ENCODE data around the gene ZNF614. TPM values are rescaled to one million over a fixed set of nuclear protein-coding genes. Genes with fewer than 3 reads are reported as not detected.

ZNF614 gene
- total RNA-seq (2021; ENCODE audit: unreplicated experiment) (4.1 TPM), Bru-seq, nascent RNA (percentile 71 among the genes with signal in this experiment), BruChase-seq, experiment 1, labeled RNA remaining after a 2-hour chase (percentile 80 among the genes with signal in this experiment), BruChase-seq, experiment 2, labeled RNA remaining after a 6-hour chase (percentile 65 among the genes with signal in this experiment)
- polyA plus RNA-seq (2012; ENCODE audit: insufficient read length): 2.6 TPM
- long read RNA-seq, full-length matches to known transcripts: 16 of 17 reads
- long read RNA-seq, partial matches to known transcripts: 0 of 17 reads
- long read RNA-seq, other reads (novel, unspliced or antisense): 1 of 17 reads

DNA sequence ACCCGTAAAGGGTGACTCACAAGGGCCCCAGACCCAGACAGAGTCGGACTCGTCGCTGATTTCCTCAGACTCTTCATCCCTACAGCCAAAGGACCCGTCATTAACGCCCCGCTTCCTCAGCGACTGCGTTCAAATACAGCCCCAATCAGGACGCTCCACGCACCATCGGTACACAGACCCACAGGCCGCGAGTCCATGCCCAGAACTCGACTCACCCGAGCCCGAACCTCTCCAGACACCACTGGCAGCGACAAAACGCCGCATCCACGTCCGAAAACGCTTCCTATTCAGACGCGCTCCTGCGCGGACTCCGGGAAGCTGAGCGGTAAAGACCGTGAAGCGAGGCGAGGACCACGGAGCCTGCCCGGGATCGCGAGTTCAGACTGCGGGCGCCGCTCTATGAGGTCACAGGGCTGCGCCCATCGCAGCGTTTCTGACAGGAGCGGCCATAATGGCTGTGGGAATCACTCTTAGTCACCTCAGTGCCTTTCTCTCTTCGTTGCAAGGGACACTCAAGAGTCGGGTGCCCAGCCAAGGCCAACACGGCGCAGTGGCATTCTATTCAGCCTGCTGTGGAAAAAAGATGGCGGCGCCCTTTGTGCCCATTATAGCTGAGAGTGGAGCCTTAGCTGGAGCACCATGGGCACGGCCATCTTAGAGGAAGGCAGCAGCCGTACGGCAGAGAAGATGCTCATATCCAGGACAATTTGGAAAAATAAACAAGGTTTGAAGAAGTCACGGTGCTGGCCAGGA is at the start of gene ZNF614:
ZNF614 (minus strand) TSS at position 353 of the 753 bp plus-strand sequence. CDS start 2,634 bp downstream, outside the sequence.
- DNase-seq (ENCODE audit: low read depth, low spot score) (peak; percentile 43), ATAC-seq (peak; percentile 98)
- Histone ChIP-seq H3K36me3 (ENCODE audit: control insufficient read depth, insufficient read depth, low read length) (peaks cover 3% of the 10 kb centered on the region; the same call in 1 of the 2 replicates), H3K27ac (ENCODE audit: low read length) (peak within 1 kb of the TSS; percentile 88), H3K27me3 (ENCODE audit: control insufficient read depth, insufficient read depth, low read length) (no peaks in the 10 kb centered on the region), H3K4me3 (ENCODE audit: low read depth in 2 of 2, low read length in 2 of 2) (peak within 1 kb of the TSS; percentile 82 to 93), H3K9me3 (ENCODE audit: control insufficient read depth, insufficient read depth, low read depth, low read length) (peaks cover 40% of the 10 kb centered on the region; the same call in 1 of the 2 replicates), H3K4me1 (ENCODE audit: control insufficient read depth, insufficient read depth, low read length) (no peaks in the 10 kb centered on the region)
- no TSS peak for BruUV-seq (replicated peaks)
- peak; percentile 74; the same call in 1 of the 2 replicates for TF ChIP-seq SIN3A (IDR thresholded peaks at IDR 0.05; ENCODE audit: borderline replicate concordance, insufficient read depth, low read depth, low read length)
- peak; percentile 76; the same call in 1 of the 2 replicates for TF ChIP-seq POLR2AphosphoS5 (IDR thresholded peaks at IDR 0.05; ENCODE audit: low read depth, low read length)
- TF ChIP-seq, protein P1, sequence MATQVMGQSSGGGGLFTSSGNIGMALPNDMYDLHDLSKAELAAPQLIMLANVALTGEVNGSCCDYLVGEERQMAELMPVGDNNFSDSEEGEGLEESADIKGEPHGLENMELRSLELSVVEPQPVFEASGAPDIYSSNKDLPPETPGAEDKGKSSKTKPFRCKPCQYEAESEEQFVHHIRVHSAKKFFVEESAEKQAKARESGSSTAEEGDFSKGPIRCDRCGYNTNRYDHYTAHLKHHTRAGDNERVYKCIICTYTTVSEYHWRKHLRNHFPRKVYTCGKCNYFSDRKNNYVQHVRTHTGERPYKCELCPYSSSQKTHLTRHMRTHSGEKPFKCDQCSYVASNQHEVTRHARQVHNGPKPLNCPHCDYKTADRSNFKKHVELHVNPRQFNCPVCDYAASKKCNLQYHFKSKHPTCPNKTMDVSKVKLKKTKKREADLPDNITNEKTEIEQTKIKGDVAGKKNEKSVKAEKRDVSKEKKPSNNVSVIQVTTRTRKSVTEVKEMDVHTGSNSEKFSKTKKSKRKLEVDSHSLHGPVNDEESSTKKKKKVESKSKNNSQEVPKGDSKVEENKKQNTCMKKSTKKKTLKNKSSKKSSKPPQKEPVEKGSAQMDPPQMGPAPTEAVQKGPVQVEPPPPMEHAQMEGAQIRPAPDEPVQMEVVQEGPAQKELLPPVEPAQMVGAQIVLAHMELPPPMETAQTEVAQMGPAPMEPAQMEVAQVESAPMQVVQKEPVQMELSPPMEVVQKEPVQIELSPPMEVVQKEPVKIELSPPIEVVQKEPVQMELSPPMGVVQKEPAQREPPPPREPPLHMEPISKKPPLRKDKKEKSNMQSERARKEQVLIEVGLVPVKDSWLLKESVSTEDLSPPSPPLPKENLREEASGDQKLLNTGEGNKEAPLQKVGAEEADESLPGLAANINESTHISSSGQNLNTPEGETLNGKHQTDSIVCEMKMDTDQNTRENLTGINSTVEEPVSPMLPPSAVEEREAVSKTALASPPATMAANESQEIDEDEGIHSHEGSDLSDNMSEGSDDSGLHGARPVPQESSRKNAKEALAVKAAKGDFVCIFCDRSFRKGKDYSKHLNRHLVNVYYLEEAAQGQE (IDR thresholded peaks at IDR 0.05; ENCODE audit: insufficient read depth in 1 of 2, low read depth in 2 of 2, low read length in 1 of 2): no peak
- peak; percentile 63 for TF ChIP-seq TCF7L2 (IDR thresholded peaks at IDR 0.05; ENCODE audit: low read depth, low read length)
- intact Hi-C loops (cut with micrococcal nuclease; ENCODE audit: unreplicated experiment) (no loop called here), in situ Hi-C loops (cut with HindIII; ENCODE audit: low pct_unique_long_range_greater_than_20kb, low sequenced_read_pairs) (no loop called here)
- ChIA-PET CTCF (no interaction called here), POLR2A (no interaction called here)

DNA sequence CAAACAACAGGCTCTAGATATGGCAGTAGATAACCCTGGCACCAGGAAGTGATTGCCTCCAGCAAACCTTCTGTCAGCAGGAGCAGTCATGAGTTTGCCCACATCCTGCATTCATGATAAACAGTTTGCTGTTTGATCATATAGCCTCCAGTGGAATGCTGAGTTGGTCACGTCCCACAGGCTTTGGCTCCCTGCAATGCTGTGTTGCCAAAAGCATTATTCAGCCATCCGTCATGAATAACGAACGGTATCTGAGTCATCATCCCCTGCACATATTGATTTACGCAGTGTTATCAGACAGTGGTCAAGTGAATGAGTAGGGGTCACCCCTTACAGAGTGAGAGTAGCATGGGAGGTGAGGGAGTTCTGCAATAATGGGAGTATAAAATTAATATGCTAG is 42.3 kb upstream of the ZNF614 start:
- Histone ChIP-seq H3K27me3 (ENCODE audit: control insufficient read depth, insufficient read depth, low read length) (no peaks in the 10 kb centered on the region), H3K36me3 (ENCODE audit: control insufficient read depth, insufficient read depth, low read length) (0 out of 2 replicates have a peak, but pooled peaks cover 2% of the 10 kb centered on the region), H3K27ac (ENCODE audit: low read length) (no peak overlapping the region), H3K9me3 (ENCODE audit: control insufficient read depth, insufficient read depth, low read depth, low read length) (peaks cover 55% of the 10 kb centered on the region), H3K4me1 (ENCODE audit: control insufficient read depth, insufficient read depth, low read length) (no peaks in the 10 kb centered on the region), H3K4me3 (ENCODE audit: low read depth in 2 of 2, low read length in 2 of 2) (no peak overlapping the region)
- ChIA-PET CTCF (no interaction called here), POLR2A (no interaction called here)
- TF ChIP-seq SIN3A (IDR thresholded peaks at IDR 0.05; ENCODE audit: borderline replicate concordance, insufficient read depth, low read depth, low read length): no peak
- TF ChIP-seq, protein P2, sequence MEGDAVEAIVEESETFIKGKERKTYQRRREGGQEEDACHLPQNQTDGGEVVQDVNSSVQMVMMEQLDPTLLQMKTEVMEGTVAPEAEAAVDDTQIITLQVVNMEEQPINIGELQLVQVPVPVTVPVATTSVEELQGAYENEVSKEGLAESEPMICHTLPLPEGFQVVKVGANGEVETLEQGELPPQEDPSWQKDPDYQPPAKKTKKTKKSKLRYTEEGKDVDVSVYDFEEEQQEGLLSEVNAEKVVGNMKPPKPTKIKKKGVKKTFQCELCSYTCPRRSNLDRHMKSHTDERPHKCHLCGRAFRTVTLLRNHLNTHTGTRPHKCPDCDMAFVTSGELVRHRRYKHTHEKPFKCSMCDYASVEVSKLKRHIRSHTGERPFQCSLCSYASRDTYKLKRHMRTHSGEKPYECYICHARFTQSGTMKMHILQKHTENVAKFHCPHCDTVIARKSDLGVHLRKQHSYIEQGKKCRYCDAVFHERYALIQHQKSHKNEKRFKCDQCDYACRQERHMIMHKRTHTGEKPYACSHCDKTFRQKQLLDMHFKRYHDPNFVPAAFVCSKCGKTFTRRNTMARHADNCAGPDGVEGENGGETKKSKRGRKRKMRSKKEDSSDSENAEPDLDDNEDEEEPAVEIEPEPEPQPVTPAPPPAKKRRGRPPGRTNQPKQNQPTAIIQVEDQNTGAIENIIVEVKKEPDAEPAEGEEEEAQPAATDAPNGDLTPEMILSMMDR (IDR thresholded peaks at IDR 0.05): no peak
- no peak for TF ChIP-seq TCF7L2 (IDR thresholded peaks at IDR 0.05; ENCODE audit: low read depth, low read length)
- no peak for TF ChIP-seq POLR2AphosphoS5 (IDR thresholded peaks at IDR 0.05; ENCODE audit: low read depth, low read length)
- TF ChIP-seq, protein P1 (IDR thresholded peaks at IDR 0.05; ENCODE audit: insufficient read depth in 1 of 2, low read depth in 2 of 2, low read length in 1 of 2): no peak
- no peak for ATAC-seq
- intact Hi-C loops (cut with micrococcal nuclease; ENCODE audit: unreplicated experiment) (no loop called here), in situ Hi-C loops (cut with HindIII; ENCODE audit: low pct_unique_long_range_greater_than_20kb, low sequenced_read_pairs) (no loop called here)
- no peak for DNase-seq (ENCODE audit: low read depth, low spot score)
- BruUV-seq (replicated peaks): no TSS peak
